ENCODE measurements around the gene ARPP21.
"Not testable (repeated sequence)": the region's sequence is repeated elsewhere in the genome, so short reads cannot be mapped to it uniquely, and the experiment has no call there.

Gene ARPP21

GRCh38 chr3:35639254-35640186 lies at the start of gene ARPP21:
Gene ARPP21 (plus strand): TSS chr3:35639525. CDS start chr3:35681752, 42,227 bp downstream.
- DNase-seq = peak; percentile 69

DNA sequence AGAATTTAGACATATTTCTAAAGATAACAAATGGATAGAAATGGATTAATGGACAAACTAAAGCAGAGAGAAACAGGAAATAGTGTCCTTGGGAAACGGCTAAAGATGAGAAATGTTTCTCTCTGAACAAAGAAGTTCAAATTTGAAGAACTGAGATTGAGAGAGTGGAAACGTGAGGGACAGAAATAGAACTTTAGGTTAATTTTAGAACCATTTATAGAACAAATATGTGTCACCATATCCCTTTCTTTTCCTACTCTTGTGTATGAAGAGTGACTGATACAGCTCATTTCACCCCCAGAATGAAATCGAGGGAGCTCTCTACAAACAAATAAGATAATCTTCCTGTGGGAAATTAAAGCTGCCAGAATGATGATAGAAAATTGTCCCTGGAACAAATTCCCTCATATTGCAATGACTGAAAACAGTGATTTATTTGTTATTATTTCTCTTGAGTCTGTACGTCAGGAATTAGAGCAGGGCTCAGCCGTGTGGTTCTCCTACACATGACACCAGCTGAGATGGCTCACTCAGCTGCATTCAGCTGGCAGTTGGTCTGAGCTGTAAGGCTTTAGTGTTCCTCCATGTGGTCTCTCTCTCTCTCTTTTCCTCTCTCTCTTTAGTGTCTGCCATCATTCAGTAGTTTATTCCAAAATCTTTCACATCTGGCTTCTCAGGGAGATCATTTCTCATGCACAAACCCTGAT lies 46.6 kb upstream of the ARPP21 start:
- no peak for DNase-seq

- no peak for DNase-seq
Observed at GRCh38 chr3:35594739-35595138, 44.6 kb upstream of the ARPP21 start.

GRCh38 chr3:35596335-35596995 lies 42.9 kb upstream of the ARPP21 start:
- DNase-seq = no peak

DNA sequence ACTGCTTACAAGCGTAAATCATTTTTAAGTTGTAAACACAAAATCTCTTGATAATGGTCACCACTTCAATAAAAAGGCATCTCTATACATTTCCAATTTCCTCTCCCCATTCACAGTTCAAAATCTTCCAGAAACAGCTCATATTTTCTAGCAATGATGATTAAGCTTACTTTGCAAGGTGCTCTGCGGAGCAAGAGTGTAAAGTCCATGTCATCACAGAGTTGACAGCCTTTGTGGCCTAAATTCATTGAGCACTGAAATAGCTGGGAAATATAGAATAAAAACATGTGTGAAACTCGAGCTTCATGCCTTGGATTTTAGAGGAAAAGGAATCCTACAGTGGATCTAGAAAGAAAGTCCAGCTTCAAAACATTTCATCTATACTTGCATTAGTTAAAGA lies 41.8 kb upstream of the ARPP21 start:
- DNase-seq = no peak

- no peak for DNase-seq
Observed at GRCh38 chr3:35598804-35599203, 40.5 kb upstream of the ARPP21 start.

DNA sequence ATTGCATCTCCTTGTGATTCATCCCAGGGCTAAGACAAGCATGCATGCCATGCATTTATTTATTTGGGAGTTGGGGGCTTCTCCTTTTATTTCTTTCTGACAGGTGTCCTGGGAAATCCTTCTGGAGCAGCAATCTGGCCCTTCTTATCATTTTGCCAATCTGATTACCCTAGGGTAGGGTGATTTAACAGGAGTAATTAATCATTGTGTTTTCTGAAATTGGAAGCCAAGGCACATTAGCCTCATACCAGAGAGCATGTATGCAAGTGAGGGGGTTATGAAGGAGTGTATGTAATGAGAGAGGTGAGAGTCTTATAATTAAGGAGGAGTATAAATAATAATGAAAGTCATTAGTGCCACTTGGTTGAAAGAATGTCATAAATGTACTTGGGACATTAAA lies 37.4 kb upstream of the ARPP21 start:
- DNase-seq = no peak

DNA sequence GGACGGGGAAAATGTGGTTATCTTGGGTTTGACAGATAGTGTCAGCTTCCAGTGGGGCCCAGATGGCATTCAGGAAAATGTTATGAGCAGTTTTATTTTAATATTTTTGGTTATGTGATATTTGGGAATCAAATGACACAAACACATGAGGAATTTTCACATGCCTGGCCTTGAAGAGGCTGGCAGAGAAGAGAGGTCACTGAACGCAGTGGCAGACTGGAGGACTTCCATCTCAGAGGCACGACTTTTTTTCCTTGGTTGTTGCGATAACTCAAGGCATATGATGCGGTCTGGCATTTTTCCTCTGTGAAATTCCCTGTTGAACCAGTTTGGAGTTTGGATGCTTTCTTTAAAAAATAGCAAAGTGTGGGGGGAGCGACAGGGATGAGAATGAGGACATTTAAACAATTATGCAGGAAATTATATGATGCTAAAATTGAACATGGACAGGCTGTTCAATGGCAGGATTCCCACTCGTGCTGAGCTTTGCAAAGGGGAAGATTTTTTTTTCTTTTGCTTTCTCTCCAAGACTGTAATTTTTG lies 36.9 kb upstream of the ARPP21 start:
- no peak for DNase-seq

DNA sequence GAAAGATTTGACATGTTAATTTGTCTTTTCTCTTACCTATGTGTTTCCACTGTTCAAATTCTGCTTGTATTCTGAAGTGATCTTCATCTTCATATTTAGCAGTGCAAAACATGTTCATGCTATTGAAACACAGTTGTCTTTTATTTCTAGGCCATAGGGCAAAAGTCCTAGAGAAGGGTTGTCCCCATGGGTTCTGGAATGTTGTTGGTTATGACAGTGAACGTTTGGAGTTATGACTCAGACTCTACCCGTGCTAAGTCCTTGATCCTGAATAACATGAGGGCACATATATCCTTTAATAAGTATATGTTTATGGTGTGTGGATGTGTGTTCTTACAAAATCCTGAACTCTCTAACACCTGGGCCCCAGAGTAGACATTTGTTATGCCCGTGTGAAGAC lies 23.0 kb upstream of the ARPP21 start:
- no peak for DNase-seq

DNA sequence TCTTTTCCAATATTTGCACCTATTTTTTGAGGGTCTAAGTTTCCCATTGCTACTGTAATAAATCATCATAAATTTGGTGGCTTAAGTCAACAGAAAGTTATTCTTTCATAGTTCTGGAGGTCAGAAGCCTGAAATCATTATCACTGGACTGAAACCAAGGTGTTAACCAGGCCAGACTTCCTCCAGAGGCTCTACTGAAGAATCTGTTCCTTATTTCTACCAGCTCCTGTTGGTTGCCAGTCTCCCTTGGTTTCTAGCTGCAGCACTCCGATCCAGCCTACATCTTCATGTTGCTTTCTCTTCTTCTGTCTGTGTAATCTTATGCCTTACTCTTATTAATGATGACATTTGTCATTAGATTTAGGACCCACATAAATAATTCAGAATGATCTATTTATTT lies 22.0 kb upstream of the ARPP21 start:
- no peak for DNase-seq

DNA sequence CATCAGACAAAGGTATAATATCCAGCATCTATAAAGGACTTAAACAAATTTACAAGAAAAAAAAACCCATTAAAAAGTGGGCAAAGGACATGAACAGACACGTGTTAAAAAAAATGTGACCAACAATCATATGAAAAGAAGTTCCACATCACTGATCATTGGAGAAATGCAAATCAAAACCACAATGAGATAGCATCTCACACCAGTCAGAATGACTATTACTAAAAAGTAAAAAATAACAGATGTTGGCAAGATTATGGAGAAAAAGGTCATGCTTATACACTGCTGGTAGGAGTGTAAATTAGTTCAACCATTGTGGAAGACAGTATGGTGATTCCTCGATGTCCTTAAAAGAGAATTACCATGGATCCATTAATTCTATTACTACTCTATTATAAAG lies 19.1 kb upstream of the ARPP21 start:
- not testable (repeated sequence) for DNase-seq

DNA sequence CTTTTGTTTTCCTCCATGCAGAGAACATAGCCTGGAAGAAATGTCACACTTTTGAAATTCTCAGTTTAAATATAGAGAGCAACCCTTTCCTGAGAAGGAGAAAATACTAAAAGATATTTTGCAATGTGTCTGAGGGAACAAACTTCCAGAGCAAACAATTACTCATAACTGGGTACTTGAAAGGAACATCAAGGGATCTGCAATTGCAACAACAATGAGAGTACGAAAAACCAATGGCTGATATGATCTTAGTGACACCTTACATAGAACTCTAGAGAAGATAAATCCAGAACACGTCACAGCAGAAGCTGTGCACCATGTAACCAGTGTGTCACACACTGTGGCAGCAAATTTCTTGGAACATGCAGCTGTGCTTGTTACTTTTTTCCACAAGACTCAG lies 14.6 kb upstream of the ARPP21 start:
- DNase-seq = no peak

- no peak for DNase-seq
Observed at GRCh38 chr3:35633332-35634124, 5.8 kb upstream of the ARPP21 start.

GRCh38 chr3:35635407-35635806 lies 3.9 kb upstream of the ARPP21 start:
- no peak for DNase-seq

DNA sequence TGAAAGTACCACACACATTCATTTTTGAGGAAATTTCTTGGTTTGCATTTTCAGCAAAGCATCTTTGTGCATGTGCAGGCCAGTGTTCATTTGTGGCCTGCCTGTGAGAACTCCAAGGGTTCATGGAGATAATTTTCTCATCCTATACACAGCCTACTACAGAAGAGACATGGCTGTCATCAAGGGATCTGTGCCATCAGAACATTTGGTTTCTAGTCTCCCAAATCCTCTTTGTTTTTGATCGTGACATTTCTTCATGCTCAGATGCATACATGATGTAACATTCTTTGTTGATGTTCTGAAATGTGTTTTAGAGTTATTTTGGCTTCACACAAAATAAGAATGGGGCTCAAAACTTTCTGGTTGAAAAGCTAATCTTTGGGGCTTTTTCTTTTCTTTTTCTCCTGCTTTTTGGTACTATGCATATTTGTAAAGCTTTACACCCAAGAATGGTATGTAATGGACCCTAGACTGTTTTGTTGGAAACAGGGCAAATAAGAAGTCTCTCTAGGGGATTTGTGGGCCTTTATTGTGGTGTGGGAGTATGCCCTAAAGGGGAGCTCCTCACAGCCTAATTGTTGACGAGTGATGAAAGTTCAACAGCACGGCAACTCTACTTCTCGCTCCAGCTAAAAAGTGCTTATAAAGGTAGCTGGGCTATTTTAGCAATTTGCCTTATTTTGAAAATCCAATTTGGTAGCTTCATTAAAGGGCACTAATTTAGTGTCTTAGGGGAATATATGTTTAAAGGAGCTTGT lies 3.2 kb upstream of the ARPP21 start:
- DNase-seq = no peak

- no peak for DNase-seq
Observed at GRCh38 chr3:35638251-35638979, 910 bp upstream of the ARPP21 start.

DNA sequence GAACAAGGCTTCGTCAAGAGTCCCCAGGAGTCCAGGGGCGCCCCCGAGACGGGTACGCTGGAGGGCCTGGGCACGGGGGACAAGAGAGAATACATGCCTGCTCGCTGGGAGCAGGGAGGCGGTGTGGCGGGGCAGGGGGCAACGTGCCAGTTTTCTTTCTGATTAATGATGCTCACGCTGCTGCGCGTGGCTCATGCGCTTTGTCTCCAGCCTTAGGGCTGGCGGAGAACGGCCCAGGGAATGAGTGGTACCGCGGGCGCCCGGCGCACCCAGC lies 408 bp upstream of the ARPP21 start:
- no peak for DNase-seq

- no peak for DNase-seq
Observed at GRCh38 chr3:35640190-35641165, 1.2 kb downstream of the ARPP21 start.

DNA sequence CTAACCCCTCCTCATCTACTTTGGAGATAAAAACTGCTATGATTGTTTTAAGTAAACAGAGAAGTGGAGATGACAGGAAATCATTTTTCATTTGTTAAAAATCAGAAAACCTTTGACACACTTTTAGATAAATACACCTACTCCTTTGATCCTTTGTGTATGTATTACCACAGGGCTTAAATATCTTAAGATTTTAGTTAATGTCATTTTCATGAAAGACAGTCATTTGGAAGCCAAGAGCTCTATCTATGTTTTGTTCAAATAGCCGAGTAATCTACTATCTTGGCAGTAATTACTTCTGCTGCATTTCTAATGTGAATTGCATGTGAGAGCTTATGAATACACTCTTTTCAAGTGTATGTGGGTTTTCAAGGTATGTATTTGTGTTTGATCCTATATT lies 2.0 kb downstream of the ARPP21 start:
- DNase-seq = no peak

GRCh38 chr3:35641920-35642527 lies 2.7 kb downstream of the ARPP21 start:
- DNase-seq = no peak
